GM19023 (cell line): ENCODE data around the gene HUNK.
"Not testable (repeated sequence)": the region's sequence is repeated elsewhere in the genome, so short reads cannot be mapped to it uniquely, and the experiment has no call there.

Experiments used
- ATAC-seq: cut with Tn5 transposase; IDR thresholded peaks from one replicate; pipeline ENCODE4 v1.9.1; 2021; ENCODE audit warnings: mild to moderate bottlenecking, moderate library complexity; ENCODE audit not compliant: unreplicated experiment

HUNK gene

DNA sequence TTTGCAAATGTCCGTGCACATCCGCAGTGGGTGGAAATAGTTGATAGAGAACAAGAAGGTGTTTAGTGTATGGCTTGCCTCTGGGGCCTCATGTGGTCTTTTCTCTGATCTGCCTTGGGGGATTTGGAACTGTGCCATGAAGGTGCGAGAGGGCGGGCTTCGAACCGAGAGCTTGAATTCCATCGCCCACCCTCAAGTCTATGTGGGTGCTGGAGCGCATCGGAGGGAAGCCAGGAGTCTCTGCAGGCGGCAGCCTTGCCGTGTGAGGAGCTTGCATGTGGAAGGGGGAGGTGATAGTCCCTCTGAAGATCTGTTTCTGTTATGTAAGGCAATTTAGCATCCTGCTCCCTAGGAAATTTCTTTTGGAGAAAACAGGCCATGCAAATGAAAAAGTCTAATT lies 119.6 kb downstream of the HUNK start:
- no peak for ATAC-seq

GRCh38 chr21:31993826-31994825 lies 121.3 kb downstream of the HUNK start:
- no peak for ATAC-seq

- no peak for ATAC-seq
Observed at GRCh38 chr21:31997191-31997590, 124.4 kb downstream of the HUNK start.

- ATAC-seq, result no peak
Observed at GRCh38 chr21:31999810-32000468, 127.1 kb downstream of the HUNK start.

DNA sequence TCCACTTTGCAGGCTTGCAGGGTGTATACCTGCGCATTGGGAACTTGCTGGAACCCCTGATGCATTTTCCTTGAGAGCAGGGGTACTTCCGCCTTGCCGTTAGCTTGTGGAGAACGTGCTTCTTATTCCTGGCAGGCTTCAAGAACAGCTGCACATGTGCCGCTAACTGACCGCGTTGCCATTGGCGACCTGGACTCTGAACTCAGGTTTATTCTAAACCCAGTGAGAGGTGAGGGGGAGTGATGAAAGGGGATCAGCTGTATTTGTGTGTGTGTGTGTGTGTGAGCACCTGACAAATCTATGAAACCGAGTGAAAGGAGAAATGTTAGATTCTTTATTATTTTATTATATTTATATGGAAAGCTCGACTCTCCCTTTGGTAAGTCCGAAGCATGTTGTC lies 128.6 kb downstream of the HUNK start:
- no peak for ATAC-seq

GRCh38 chr21:32003411-32003810 lies 130.6 kb downstream of the HUNK start:
- no peak for ATAC-seq

- ATAC-seq, result no peak
Observed at GRCh38 chr21:32004291-32004690, 131.5 kb downstream of the HUNK start.

- ATAC-seq, result no peak
Observed at GRCh38 chr21:32007456-32007855, 134.6 kb downstream of the HUNK start.

DNA sequence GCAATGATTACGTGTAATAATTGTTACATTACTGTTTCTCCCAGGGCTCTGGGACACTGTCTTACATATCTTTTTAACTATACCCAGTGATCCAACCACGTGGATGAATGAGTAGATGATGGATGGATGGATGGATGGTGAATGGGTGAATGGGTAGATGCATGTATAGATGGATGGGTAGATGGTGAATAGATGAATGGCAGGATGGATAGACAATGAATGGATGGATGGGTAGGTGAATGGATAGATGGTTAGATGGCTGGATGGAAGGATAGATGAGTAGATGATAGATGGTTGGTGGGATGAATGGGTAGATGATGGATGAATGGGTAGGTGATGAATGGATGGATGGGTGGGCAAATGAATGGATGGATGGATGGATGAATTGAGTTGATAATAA lies 135.9 kb downstream of the HUNK start:
- ATAC-seq, result no peak

GRCh38 chr21:32009263-32009662 lies 136.4 kb downstream of the HUNK start:
- ATAC-seq, result no peak

DNA sequence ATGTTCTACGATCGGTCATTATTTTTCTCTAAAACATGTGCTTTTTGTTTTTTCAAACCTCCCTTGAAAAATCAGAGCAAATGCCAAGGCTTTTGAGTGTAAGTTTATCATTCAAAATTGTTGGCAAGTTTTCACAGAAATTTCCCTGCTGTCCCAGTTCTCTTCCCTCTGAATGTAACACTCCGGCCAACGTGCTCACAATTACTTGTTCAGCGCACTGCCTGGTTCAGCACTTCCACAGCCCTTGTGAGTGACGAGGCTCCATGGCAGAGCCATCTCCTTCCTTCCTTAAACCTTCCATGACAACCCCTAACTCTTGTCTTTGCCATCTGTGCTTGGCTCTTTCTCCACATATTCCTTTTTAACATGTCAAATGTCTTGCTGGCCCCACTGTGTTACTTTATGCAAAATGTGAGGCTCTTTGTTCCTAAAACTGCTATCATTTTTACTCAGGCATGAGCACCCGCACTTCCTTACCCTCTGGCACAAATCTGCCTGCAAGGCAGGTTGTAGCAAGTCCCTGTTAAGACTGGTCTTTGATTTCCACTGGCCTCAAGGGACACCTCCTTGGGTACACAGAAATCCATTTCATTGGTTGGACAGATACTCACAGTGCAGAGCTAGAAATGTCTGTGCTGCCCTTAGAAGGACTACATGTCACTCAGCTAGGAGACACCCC lies 142.8 kb downstream of the HUNK start:
- ATAC-seq, result no peak

DNA sequence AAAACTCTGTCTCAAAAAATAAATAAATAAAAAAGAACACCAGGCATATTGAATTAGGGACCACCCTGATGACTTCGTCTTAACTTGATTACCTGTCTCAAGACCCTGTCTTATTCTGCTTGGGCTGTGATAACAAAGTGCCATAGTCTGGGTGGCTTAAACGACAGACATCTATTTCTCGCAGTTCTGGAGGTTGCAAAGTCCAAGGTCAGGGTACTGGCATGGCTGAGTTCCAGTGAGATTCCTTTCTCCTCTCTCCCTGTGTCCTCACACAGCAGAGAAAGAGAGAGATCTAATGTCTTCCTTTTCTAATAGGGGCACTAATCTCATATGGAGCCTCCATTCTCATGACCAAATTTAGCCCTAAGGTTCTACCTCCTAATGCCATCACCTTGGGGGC lies 145.6 kb downstream of the HUNK start:
- no peak for ATAC-seq

GRCh38 chr21:32020564-32020963 lies 147.7 kb downstream of the HUNK start:
- no peak for ATAC-seq

GRCh38 chr21:32021319-32021994 lies 148.6 kb downstream of the HUNK start:
- no peak for ATAC-seq

- no peak for ATAC-seq
Observed at GRCh38 chr21:32022146-32022545, 149.3 kb downstream of the HUNK start.

- ATAC-seq, result no peak
Observed at GRCh38 chr21:32030146-32030652, 157.4 kb downstream of the HUNK start.

DNA sequence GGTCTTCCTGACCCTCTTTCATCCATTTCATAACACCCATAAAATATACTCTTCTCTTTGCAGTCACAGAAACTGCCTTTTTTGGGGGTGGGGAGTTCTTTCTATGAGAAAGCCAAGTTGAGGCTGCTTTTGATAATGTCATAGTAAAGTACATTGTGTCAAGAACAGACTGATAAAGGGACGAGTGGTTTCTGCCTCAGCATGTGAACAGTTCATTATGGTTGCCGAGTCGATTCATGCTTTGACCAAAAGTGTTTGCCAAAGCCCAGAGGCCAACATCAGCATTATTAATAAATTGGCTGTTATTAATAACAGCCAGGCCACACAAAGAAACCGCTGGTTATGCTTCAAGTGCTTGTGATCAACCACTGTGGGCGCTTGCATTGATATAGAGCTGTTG lies 162.0 kb downstream of the HUNK start:
- no peak for ATAC-seq

- no peak for ATAC-seq
Observed at GRCh38 chr21:32035617-32036016, 162.8 kb downstream of the HUNK start.

DNA sequence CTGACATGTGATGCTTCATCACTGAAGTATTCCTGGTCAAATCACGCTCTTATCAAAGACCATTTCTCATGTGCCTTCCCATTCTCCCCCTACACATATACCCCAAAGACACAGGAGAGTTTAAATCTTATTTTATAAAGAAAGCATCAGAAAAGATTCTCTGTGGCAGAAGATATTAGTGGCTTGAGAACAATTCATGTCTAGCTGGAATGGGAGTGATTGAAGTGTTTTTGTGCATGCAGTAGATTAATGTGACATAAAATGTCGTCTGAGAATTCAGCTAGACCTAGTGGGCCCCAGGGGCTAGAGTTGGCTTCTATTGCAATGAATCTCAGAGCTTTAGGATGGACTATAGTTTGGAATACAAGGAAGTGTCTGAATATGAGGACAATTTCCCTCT lies 163.9 kb downstream of the HUNK start:
- ATAC-seq, result no peak

- ATAC-seq, result not testable (repeated sequence)
Observed at GRCh38 chr21:32038751-32039150, 165.9 kb downstream of the HUNK start.

- ATAC-seq, result no peak
Observed at GRCh38 chr21:32043458-32043857, 170.6 kb downstream of the HUNK start.
